MM.1S (cell line): ENCODE measurements around the gene PIK3C2G.

Experiments
- DNase-seq: peaks from one replicate; pipeline ENCODE4 v3.0.0-alpha.2; 2015
- H2AFZ ChIP-seq: fragments of 300-600 bp; sonication (generic); 2 replicates; pipeline ENCODE4 v1.6.0; 2016; ENCODE audit warnings: antibody characterized with exemption, low read length
- H3F3A ChIP-seq: fragments of 300-600 bp; sonication (generic); 2 replicates; pipeline ENCODE4 v1.6.1; 2016; ENCODE audit warnings: mild to moderate bottlenecking, antibody characterized with exemption, low read length, moderate library complexity, mixed read lengths; ENCODE audit not compliant: insufficient read depth
- H3K27ac ChIP-seq: fragments of 300-600 bp; sonication (generic); 2 replicates; pipeline ENCODE4 v1.5.1; 2016; ENCODE audit warnings: mild to moderate bottlenecking, low read length
- H3K27me3 ChIP-seq: fragments of 300-600 bp; sonication (generic); replicated peaks from 2 replicates; pipeline ENCODE4 v1.6.0; 2016; ENCODE audit warnings: low read length; ENCODE audit not compliant: insufficient read depth
- H3K36me3 ChIP-seq: fragments of 300-600 bp; sonication (generic); replicated peaks from 2 replicates; pipeline ENCODE4 v1.6.1; 2016; ENCODE audit warnings: mild to moderate bottlenecking, low read length, mixed read lengths; ENCODE audit not compliant: insufficient read depth
- H3K4me1 ChIP-seq: fragments of 300-600 bp; sonication (generic); 2 replicates; pipeline ENCODE4 v1.6.1; 2016; ENCODE audit warnings: low read length, mixed read lengths
- H3K4me2 ChIP-seq: fragments of 300-600 bp; sonication (generic); 2 replicates; pipeline ENCODE4 v1.6.0; 2016; ENCODE audit warnings: low read depth, low read length
- H3K4me3 ChIP-seq: fragments of 300-600 bp; sonication (generic); 2 replicates; pipeline ENCODE4 v1.5.1; 2016; ENCODE audit warnings: low read length, mixed read lengths
- H3K79me2 ChIP-seq: fragments of 300-600 bp; sonication (generic); 2 replicates; pipeline ENCODE4 v1.6.1; 2016; ENCODE audit warnings: mixed run types, low read length, mixed read lengths
- H3K9ac ChIP-seq: fragments of 300-600 bp; sonication (generic); 2 replicates; pipeline ENCODE4 v1.6.1; 2016; ENCODE audit warnings: low read length, mixed read lengths
- H3K9me2 ChIP-seq: fragments of 300-600 bp; sonication (generic); replicated peaks from 2 replicates; pipeline ENCODE4 v1.6.1; 2016; ENCODE audit warnings: mild to moderate bottlenecking, low read length, mixed read lengths; ENCODE audit not compliant: insufficient read depth
- H3K9me3 ChIP-seq: fragments of 300-600 bp; sonication (generic); replicated peaks from 2 replicates; pipeline ENCODE4 v1.6.1; 2016; ENCODE audit warnings: mild to moderate bottlenecking, low read length, mixed read lengths; ENCODE audit not compliant: insufficient read depth
- H4K20me1 ChIP-seq: fragments of 300-600 bp; sonication (generic); 2 replicates; pipeline ENCODE4 v1.6.1; 2016; ENCODE audit warnings: mild to moderate bottlenecking, low read length, moderate library complexity, mixed read lengths; ENCODE audit not compliant: insufficient read depth
- EZH2 ChIP-seq: fragments of 300-600 bp; sonication (generic); optimal IDR thresholded peaks from 2 replicates; pipeline ENCODE3; 2017; ENCODE audit warnings: low read depth, mild to moderate bottlenecking, antibody characterized with exemption, low read length, mixed read lengths
- EZH2phosphoT487 ChIP-seq: fragments of 300-600 bp; sonication (generic); IDR thresholded peaks from 2 replicates; pipeline ENCODE4 v1.6.1; 2018; ENCODE audit warnings: antibody characterized with exemption, low read length
- TF ChIP-seq, protein P1 (sequence below): fragments of 300-600 bp; sonication (generic); IDR thresholded peaks from 2 replicates; pipeline ENCODE4 v1.5.1; 2016; ENCODE audit warnings: antibody characterized with exemption, low read length, mixed read lengths

Gene PIK3C2G

DNA sequence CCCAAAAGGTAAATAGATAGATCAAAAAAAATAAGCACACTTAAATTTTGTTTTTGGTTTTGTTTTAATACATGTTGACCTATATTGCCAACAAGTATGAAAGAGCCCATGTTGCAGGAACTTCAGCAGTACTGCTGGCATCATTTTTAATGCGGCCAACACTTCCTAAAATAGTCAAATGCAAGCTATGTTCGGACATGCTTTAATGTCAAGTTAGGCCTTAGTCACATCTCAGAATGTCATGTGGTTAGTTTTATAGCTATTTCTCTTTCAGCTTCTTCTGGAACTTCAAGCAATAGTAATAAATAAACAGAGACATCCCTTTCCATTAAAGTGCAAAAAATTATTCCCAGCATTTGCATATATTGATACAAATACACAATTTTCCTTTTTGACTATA is 153.4 kb downstream of the PIK3C2G start:
- Histone ChIP-seq H3K27me3 (no peaks in the 10 kb centered on the region), H3K36me3 (no peaks in the 10 kb centered on the region), H3K9me2 (no peaks in the 10 kb centered on the region), H3K4me3 (no peak overlapping the region), H2AFZ (no peak overlapping the region), H3K27ac (no peak overlapping the region), H3K79me2 (no peaks in the 10 kb centered on the region), H3K9me3 (no peaks in the 10 kb centered on the region), H3F3A (no peaks in the 10 kb centered on the region), H3K4me2 (no peak overlapping the region), H3K4me1 (no peaks in the 10 kb centered on the region), H3K9ac (no peak overlapping the region), H4K20me1 (no peaks in the 10 kb centered on the region)
- TF ChIP-seq EZH2 = no peak
- TF ChIP-seq, protein P1, sequence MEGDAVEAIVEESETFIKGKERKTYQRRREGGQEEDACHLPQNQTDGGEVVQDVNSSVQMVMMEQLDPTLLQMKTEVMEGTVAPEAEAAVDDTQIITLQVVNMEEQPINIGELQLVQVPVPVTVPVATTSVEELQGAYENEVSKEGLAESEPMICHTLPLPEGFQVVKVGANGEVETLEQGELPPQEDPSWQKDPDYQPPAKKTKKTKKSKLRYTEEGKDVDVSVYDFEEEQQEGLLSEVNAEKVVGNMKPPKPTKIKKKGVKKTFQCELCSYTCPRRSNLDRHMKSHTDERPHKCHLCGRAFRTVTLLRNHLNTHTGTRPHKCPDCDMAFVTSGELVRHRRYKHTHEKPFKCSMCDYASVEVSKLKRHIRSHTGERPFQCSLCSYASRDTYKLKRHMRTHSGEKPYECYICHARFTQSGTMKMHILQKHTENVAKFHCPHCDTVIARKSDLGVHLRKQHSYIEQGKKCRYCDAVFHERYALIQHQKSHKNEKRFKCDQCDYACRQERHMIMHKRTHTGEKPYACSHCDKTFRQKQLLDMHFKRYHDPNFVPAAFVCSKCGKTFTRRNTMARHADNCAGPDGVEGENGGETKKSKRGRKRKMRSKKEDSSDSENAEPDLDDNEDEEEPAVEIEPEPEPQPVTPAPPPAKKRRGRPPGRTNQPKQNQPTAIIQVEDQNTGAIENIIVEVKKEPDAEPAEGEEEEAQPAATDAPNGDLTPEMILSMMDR = no peak
- TF ChIP-seq EZH2phosphoT487 = no peak
- no peak for DNase-seq

DNA sequence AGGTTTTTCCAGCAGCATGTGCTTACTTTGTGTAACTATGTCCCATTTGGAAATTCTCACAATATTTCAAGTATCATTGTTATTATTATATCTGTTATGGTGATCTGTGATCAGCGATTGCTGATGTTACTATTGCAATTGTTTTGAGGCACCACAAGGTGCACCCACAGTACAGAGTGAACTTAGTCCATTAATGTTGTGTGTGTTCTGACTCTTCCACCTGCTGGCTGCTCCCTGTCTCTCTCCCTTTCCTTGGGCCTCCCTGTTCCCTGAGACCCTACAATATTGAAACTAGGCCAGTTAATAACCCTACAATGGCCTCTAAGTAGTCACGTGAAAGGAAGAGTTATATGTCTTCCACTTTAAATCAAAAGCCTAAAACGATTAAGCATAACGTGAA is 153.9 kb downstream of the PIK3C2G start:
- Histone ChIP-seq H3K36me3 (no peaks in the 10 kb centered on the region), H3K4me2 (no peak overlapping the region), H3K79me2 (no peaks in the 10 kb centered on the region), H3K4me1 (no peaks in the 10 kb centered on the region), H3K27ac (no peak overlapping the region), H3K9ac (no peak overlapping the region), H3F3A (no peaks in the 10 kb centered on the region), H2AFZ (no peak overlapping the region), H3K27me3 (no peaks in the 10 kb centered on the region), H3K9me2 (no peaks in the 10 kb centered on the region), H3K9me3 (no peaks in the 10 kb centered on the region), H4K20me1 (no peaks in the 10 kb centered on the region), H3K4me3 (no peak overlapping the region)
- no peak for DNase-seq
- TF ChIP-seq EZH2 (no peak), EZH2phosphoT487 (no peak)
- TF ChIP-seq, protein P1 = no peak

DNA sequence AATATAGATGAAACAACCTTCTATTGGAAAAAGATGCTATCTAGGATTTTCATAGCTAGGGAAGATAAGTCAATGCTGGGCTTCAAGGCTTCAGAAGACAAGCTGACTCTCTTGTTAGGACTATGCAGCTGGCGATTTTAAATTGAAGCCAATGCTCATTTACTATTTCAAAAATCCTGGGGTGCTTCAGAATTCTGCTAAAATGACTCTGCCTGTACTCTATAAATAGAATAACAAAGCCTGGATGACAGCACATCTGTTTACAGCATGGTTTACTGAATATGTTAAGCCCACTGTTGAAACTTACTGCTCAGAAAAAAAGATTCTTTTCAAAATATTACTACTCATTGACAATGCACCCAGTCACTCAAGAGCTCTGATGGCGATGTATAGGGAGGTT is 155.1 kb downstream of the PIK3C2G start:
- Histone ChIP-seq H3K36me3 (no peaks in the 10 kb centered on the region), H3K27me3 (no peaks in the 10 kb centered on the region), H3K9ac (no peak overlapping the region), H3K79me2 (no peaks in the 10 kb centered on the region), H3K4me3 (no peak overlapping the region), H4K20me1 (no peaks in the 10 kb centered on the region), H3K9me2 (no peaks in the 10 kb centered on the region), H3K4me1 (no peaks in the 10 kb centered on the region), H3K4me2 (no peak overlapping the region), H3K27ac (no peak overlapping the region), H2AFZ (no peak overlapping the region), H3F3A (no peaks in the 10 kb centered on the region), H3K9me3 (no peaks in the 10 kb centered on the region)
- no peak for DNase-seq
- TF ChIP-seq, protein P1 = no peak
- TF ChIP-seq EZH2 = no peak
- no peak for TF ChIP-seq EZH2phosphoT487
